HG02623 (cell line): Measurements from ENCODE around the gene SLC12A1.
A peak's percentile ranks its signal among the peaks of the same experiment; 100 is the strongest.

ENCODE experiments used
- ATAC-seq: cut with Tn5 transposase; IDR thresholded peaks from one replicate; pipeline ENCODE4 v1.9.1; 2021; ENCODE audit warnings: moderate library complexity; ENCODE audit not compliant: unreplicated experiment

The SLC12A1 gene

GRCh38 chr15:48242015-48242414 is 35.9 kb downstream of the SLC12A1 start:
- ATAC-seq = no peak

DNA sequence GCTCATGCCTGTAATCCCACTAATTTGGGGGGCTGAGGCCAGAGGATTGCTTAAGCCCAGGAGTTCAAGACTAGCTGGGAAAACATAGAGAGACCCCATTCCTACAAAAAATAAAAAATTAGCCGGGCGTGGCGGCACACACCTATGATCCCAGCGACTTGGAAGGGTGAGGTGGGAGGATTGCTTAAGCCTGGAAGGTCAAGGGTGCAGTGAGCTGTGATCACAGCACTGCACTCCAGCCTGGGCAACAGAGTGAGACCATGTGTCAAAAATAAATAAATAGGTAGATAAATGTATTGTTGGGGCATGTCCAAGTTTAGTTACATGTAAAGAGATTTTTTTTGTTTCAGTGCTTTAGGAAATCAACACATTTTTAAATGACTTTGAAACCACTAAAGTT is 36.4 kb downstream of the SLC12A1 start:
- ATAC-seq = no peak

GRCh38 chr15:48244921-48245320 is 38.8 kb downstream of the SLC12A1 start:
- ATAC-seq = no peak

DNA sequence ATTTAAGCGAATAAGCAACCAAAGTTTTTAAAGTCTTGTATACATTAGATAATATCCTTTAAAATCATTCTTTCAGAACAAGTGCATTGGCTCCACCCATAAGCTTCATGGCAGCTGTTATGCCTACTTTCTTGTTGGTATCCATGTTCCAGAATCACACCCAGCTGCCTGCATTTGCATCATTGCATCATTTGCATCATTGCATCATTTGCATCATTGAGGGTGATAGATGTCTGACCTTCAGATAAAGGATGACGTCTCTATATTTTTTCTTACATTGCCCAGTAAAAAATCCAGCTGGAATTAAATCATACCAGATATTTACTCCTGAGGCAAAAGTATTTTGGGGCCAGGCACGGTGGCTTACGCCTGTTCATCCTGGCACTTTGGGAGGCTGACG is 42.3 kb downstream of the SLC12A1 start:
- no peak for ATAC-seq

DNA sequence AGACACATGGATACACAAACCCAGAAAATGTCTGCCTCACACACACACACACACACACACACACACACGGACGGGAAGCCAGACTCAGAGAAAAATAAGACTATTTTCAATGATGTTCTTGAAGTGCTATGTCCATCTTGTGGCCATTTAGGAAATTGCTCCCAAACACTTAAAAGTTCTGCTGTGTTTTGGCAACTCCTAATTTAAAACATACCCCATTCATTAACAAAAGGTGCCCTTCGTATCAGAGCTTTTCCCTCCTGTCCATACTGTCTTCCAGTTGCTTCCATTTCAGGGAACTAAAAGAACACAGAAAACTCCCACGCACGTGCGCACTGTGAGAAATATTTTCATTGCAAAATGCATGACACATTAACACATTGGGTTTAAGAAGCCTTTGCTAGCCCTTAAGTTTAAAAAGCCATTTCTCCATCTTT is 44.6 kb downstream of the SLC12A1 start:
- no peak for ATAC-seq

DNA sequence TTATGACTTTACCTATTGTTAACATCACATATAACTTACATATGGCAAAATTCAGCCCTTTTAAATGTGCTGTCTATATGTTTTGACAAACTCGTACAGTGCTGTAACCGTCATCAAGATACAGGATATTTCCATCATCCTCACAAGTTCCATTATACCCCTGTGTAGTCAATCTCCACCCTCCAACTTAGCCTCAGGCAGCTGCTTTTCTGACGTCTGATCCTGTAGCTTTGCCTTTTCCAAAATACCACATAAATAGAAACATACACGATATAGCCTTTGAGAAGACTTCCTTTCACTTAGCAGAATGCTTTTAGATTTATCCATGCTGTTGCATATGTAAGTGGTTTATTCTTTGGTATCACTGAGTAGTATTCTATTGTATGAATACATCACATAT is 47.1 kb downstream of the SLC12A1 start:
- ATAC-seq = no peak

DNA sequence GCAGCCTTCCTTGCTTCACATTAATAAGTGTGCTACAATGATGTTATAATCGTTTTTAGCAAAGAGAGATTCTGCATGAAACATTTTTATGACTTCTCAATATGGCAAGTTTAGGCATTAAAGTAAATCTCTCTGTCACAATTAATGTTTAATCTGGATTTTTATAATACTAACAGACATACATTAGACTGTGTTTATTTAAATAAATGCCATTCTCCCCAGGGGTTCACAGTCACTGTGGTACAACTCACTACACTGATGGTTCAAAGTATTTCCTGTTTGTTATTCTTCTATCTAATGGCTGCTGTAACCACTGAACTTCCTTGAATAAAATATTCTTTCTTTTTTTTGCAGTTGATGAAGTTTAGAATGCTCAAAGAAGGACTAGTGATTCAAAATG is 59.0 kb downstream of the SLC12A1 start:
- ATAC-seq = no peak

- no peak for ATAC-seq
These were observed 60.1 kb downstream of the SLC12A1 start for GRCh38 chr15:48266024-48266689.

DNA sequence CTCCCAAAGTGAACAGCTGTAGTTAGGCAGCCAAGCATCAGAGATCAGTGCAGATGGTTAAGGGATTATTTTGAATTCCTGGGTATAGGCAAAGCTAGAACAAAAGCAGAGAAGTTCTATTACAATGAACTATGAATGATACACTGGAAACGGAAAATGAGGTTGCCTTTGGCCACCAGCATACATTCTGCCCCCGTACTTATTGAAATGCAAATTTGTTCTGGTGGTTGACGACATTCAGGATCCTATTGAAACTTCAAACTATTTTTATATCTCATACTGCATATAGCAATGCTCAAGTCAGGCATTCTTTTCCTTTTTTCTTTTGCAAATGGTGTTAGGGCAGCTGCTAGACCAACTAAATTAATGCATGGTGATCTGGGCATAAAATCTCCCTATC is 61.7 kb downstream of the SLC12A1 start:
- ATAC-seq = no peak

GRCh38 chr15:48273049-48273448 is 66.9 kb downstream of the SLC12A1 start:
- ATAC-seq = no peak

DNA sequence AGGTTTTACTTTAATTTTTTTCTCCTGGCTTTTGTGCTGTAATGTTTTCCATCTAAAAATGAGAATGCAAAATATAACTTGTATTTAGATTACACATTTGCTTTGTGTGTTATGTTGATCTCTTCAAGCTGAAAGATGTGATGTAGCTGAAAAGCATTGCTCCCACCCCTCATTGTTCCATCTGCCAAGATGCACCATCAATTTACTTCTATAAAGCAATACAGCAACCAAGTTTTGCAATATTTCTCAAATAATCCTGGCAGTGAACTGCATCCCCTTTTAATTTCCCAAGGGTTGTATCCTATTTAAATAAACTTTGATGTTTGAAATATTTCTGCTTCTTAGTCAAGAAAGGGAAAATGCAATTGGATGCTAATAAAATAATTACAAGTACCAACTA is 72.6 kb downstream of the SLC12A1 start:
- ATAC-seq = no peak

DNA sequence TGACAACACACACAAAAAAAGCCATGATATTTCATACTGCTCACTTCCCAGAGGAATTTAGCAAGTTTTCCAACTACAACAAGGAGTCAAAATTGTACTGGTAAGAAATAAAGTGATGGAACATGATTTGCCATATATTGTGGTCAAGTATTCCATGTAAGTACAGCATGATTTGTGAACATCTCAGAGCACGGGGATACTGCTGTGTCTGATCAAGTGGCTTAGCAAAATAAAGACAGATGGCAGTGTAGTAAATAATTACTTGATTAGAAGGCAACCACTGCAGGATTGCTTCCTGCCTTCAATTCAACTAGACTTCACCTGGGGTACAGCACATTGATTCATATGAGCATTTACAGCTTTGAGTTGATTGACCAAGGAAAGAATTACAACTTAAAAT is 73.5 kb downstream of the SLC12A1 start:
- ATAC-seq = no peak

- no peak for ATAC-seq
These were observed 75.6 kb downstream of the SLC12A1 start for GRCh38 chr15:48281674-48282073.

DNA sequence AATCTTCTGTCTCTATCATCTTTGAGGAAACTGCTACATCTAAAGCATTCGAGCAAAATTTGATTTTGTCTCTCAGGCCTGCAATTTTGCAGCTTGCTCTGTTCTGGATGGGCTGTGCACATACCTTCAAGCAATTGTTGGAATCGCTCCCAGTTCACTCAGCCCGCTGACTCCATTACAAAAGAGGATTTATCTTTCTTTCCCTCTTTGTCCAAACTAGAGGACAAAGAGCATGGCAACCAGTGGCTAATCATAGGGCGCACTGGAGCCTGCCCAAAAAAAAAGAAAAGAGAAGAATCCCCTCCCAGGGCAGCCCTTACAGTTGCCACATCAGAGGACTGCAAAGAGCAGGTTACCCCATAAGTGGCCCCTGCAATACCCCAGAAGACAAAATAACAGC is 76.1 kb downstream of the SLC12A1 start:
- no peak for ATAC-seq

GRCh38 chr15:48283396-48284145 is 77.5 kb downstream of the SLC12A1 start:
- ATAC-seq = no peak

DNA sequence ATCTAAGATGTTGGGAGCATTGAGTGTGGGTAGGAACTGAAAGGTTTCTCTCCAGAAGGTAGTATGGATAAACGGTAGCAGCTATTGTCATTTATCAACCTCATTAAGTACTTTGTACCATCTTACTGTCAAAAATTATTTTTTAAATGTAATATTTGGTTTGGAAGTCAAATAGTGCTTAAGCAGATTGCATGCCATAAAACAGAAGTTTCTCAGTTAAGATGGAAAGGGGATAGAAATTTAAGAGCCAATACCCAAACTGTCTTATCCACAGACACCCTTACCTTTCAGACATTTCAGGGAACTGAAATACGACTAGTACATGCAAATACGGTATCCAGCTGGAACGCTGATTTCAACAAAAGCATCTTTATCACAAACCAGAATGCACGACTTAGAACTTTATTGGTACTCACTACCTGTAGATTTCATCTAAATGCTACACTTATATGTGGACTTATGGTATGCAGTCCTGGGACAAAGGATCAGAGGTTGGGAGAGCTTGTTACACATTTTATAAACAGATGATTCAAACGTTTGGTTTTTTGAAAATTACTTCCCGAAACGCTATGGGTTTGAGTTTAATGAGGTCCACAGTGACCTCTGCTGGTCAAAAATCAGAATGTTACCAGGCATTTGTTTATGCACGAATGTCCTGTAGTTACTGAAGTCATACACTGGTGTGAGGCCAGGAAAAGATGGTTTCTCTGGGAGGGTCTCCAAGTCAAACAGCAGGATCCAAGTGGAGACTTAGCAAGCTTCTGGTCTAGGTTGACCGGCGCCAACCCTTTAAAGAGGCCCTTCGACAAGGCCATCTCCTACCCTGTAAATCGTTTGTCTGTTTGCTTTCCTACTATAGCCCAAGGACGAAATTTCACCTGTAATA is 79.5 kb downstream of the SLC12A1 start:
- peak; percentile 79 for ATAC-seq

DNA sequence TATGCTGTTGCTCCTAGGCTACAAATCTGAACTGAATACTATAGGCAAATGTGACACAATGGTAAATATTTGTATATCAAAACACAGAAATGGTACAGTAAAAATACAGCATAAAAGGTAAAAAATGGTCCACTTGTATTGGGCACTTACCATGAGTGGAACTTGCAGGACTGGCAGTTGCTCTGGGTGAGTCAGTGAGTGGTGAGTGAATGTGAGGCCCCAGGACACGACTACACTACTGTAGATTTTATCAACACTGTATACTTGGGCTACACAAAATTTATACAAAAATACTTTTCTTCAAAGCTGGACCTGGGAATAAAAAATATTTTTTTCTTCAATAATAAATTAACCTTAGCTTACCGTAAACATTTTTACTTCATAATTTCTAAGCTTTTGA is 83.5 kb downstream of the SLC12A1 start:
- ATAC-seq = no peak

DNA sequence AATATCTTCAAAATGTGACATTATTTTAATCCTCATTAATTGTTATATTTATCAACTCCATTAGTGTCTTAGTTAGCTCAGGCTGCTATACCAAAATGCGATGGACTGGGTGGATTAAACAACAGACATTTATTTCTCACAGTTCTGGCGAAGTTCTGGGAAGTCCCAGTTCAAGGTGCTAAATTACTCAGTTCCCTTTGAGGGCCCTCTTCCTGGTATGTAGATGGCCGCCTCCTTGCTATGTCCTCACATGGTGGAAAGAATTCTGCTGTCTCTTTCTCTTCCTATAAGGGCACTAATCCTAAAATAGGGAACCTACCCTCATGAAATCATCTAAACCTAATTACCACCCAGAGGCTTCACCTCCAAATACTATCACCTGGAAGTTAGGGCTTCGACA is 86.4 kb downstream of the SLC12A1 start:
- no peak for ATAC-seq

DNA sequence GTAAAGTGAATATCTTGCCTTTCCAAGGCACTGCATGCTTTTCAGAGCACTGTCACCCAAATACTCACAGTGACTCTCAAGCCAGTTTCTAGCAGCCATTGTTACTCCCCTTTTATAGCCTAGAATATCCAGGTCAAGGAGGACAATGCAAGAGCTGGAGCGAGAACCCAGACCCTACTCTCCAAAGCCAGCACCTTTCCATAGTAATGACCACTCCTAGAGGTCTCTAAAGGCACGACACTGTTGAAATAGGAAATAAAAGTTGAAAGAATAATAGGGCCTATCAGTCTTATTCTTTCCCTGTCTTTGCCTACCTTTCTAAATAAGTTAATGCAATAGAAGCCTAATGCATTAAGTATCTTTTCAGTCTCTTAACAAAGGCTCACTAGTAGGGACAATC is 91.6 kb downstream of the SLC12A1 start:
- ATAC-seq = no peak

DNA sequence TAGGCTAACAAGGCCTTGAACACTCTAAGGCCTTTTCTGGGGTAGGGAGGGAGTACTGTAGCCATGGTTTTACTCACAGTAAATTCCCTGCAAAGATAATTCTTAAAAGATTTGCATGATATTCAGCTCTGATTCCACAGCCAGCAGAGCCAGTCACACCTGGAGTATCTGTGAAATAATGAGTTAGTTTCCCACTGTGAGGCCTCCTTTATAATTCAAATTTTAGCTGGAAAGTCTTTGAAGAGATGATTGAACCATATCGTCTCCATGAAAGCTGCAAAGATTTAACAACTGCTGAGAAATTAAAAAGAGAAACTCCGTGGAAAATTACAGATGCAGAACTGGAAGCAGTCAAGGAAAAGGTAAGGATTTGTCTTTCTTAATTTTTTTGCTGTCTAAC is 92.8 kb downstream of the SLC12A1 start:
- ATAC-seq = no peak

- no peak for ATAC-seq
These were observed 93.9 kb downstream of the SLC12A1 start for GRCh38 chr15:48300038-48300437.

DNA sequence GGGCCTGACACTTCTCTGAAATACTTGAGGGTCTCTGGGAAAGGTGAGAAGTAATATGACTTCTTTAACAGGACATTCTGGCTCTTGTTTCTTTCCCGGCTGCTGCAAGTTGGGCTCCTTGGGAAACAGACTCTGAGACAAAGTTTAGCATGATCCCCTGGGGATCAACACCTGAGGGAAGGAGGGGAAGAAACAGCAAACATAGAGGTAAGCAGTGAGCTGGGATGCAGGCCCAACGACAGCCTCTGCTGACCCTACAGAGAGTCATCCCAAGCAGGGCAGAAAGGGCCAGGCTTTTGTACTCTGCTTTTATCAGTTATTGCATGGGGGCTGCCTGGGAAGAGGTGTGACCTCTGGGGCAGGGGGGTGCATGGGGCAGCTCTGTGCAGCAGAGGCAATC is 98.3 kb downstream of the SLC12A1 start:
- no peak for ATAC-seq
